Measurements from ENCODE around the gene FAM9A.

FAM9A gene

GRCh38 chrX:8834392-8834791 lies 33.2 kb upstream of the FAM9A start:
- Histone ChIP-seq H3K27me3 (ENCODE audit: control insufficient read depth, insufficient read depth, low read length) (no peaks in the 10 kb centered on the region), H3K36me3 (ENCODE audit: control insufficient read depth, insufficient read depth, low read length) (no peaks in the 10 kb centered on the region), H3K4me1 (ENCODE audit: control insufficient read depth, insufficient read depth, low read length) (no peaks in the 10 kb centered on the region), H3K9me3 (ENCODE audit: control insufficient read depth, insufficient read depth, low read length) (no peaks in the 10 kb centered on the region), H3K4me3 (ENCODE audit: low read depth, low read length) (no peak overlapping the region), H3K9ac (ENCODE audit: low read depth, low read length) (no peak overlapping the region)

- H3K9me3 ChIP-seq (ENCODE audit: control insufficient read depth, insufficient read depth, low read length): no peaks in the 10 kb centered on the region
These were observed 31.6 kb upstream of the FAM9A start for GRCh38 chrX:8832582-8833378.

GRCh38 chrX:8823698-8824097 lies 22.5 kb upstream of the FAM9A start:
- H3K4me3 ChIP-seq (ENCODE audit: low read depth, low read length): no peak overlapping the region

More at GRCh38 chrX:8832582-8833378, 31.6 kb upstream of the FAM9A start:
- Histone ChIP-seq H3K4me1 (ENCODE audit: control insufficient read depth, insufficient read depth, low read length) (no peaks in the 10 kb centered on the region), H3K36me3 (ENCODE audit: control insufficient read depth, insufficient read depth, low read length) (no peaks in the 10 kb centered on the region), H3K9ac (ENCODE audit: low read depth, low read length) (no peak overlapping the region), H3K4me3 (ENCODE audit: low read depth, low read length) (no peak overlapping the region), H3K27me3 (ENCODE audit: control insufficient read depth, insufficient read depth, low read length) (no peaks in the 10 kb centered on the region)

GRCh38 chrX:8822002-8822401 lies 20.8 kb upstream of the FAM9A start:
- Histone ChIP-seq H3K9me3 (ENCODE audit: control insufficient read depth, insufficient read depth, low read length) (no peaks in the 10 kb centered on the region), H3K4me3 (ENCODE audit: low read depth, low read length) (no peak overlapping the region), H3K9ac (ENCODE audit: low read depth, low read length) (no peak overlapping the region)

More at GRCh38 chrX:8823698-8824097, 22.5 kb upstream of the FAM9A start:
- no peak overlapping the region for H3K9ac ChIP-seq (ENCODE audit: low read depth, low read length)
- H3K36me3 ChIP-seq (ENCODE audit: control insufficient read depth, insufficient read depth, low read length): no peaks in the 10 kb centered on the region
- H3K4me1 ChIP-seq (ENCODE audit: control insufficient read depth, insufficient read depth, low read length): no peaks in the 10 kb centered on the region
- no peaks in the 10 kb centered on the region for H3K9me3 ChIP-seq (ENCODE audit: control insufficient read depth, insufficient read depth, low read length)
- H3K27me3 ChIP-seq (ENCODE audit: control insufficient read depth, insufficient read depth, low read length): no peaks in the 10 kb centered on the region

GRCh38 chrX:8820910-8821527 lies 19.8 kb upstream of the FAM9A start:
- Histone ChIP-seq H3K4me1 (ENCODE audit: control insufficient read depth, insufficient read depth, low read length) (no peaks in the 10 kb centered on the region), H3K9me3 (ENCODE audit: control insufficient read depth, insufficient read depth, low read length) (no peaks in the 10 kb centered on the region), H3K9ac (ENCODE audit: low read depth, low read length) (no peak overlapping the region), H3K27me3 (ENCODE audit: control insufficient read depth, insufficient read depth, low read length) (no peaks in the 10 kb centered on the region), H3K4me3 (ENCODE audit: low read depth, low read length) (no peak overlapping the region), H3K36me3 (ENCODE audit: control insufficient read depth, insufficient read depth, low read length) (no peaks in the 10 kb centered on the region)

More at GRCh38 chrX:8822002-8822401, 20.8 kb upstream of the FAM9A start:
- H3K4me1 ChIP-seq (ENCODE audit: control insufficient read depth, insufficient read depth, low read length): no peaks in the 10 kb centered on the region
- H3K36me3 ChIP-seq (ENCODE audit: control insufficient read depth, insufficient read depth, low read length): no peaks in the 10 kb centered on the region
- no peaks in the 10 kb centered on the region for H3K27me3 ChIP-seq (ENCODE audit: control insufficient read depth, insufficient read depth, low read length)

GRCh38 chrX:8815460-8816065 lies 14.4 kb upstream of the FAM9A start:
- H3K4me1 ChIP-seq (ENCODE audit: control insufficient read depth, insufficient read depth, low read length): no peaks in the 10 kb centered on the region
- H3K4me3 ChIP-seq (ENCODE audit: low read depth, low read length): no peak overlapping the region
- no peak overlapping the region for H3K9ac ChIP-seq (ENCODE audit: low read depth, low read length)
- no peaks in the 10 kb centered on the region for H3K27me3 ChIP-seq (ENCODE audit: control insufficient read depth, insufficient read depth, low read length)
- H3K36me3 ChIP-seq (ENCODE audit: control insufficient read depth, insufficient read depth, low read length): no peaks in the 10 kb centered on the region
- no peaks in the 10 kb centered on the region for H3K9me3 ChIP-seq (ENCODE audit: control insufficient read depth, insufficient read depth, low read length)

- H3K4me3 ChIP-seq (ENCODE audit: low read depth, low read length): no peak overlapping the region
- no peak overlapping the region for H3K9ac ChIP-seq (ENCODE audit: low read depth, low read length)
- H3K9me3 ChIP-seq (ENCODE audit: control insufficient read depth, insufficient read depth, low read length): no peaks in the 10 kb centered on the region
- H3K27me3 ChIP-seq (ENCODE audit: control insufficient read depth, insufficient read depth, low read length): no peaks in the 10 kb centered on the region
- no peaks in the 10 kb centered on the region for H3K4me1 ChIP-seq (ENCODE audit: control insufficient read depth, insufficient read depth, low read length)
- no peaks in the 10 kb centered on the region for H3K36me3 ChIP-seq (ENCODE audit: control insufficient read depth, insufficient read depth, low read length)
These were observed 11.9 kb upstream of the FAM9A start for GRCh38 chrX:8813036-8813435.

GRCh38 chrX:8811611-8812010 lies 10.4 kb upstream of the FAM9A start:
- Histone ChIP-seq H3K4me3 (ENCODE audit: low read depth, low read length) (no peak overlapping the region), H3K9ac (ENCODE audit: low read depth, low read length) (no peak overlapping the region), H3K27me3 (ENCODE audit: control insufficient read depth, insufficient read depth, low read length) (no peaks in the 10 kb centered on the region), H3K36me3 (ENCODE audit: control insufficient read depth, insufficient read depth, low read length) (no peaks in the 10 kb centered on the region), H3K4me1 (ENCODE audit: control insufficient read depth, insufficient read depth, low read length) (no peaks in the 10 kb centered on the region), H3K9me3 (ENCODE audit: control insufficient read depth, insufficient read depth, low read length) (no peaks in the 10 kb centered on the region)

- no peaks in the 10 kb centered on the region for H3K4me1 ChIP-seq (ENCODE audit: control insufficient read depth, insufficient read depth, low read length)
- H3K9ac ChIP-seq (ENCODE audit: low read depth, low read length): no peak overlapping the region
- H3K4me3 ChIP-seq (ENCODE audit: low read depth, low read length): no peak overlapping the region
- H3K9me3 ChIP-seq (ENCODE audit: control insufficient read depth, insufficient read depth, low read length): no peaks in the 10 kb centered on the region
- H3K36me3 ChIP-seq (ENCODE audit: control insufficient read depth, insufficient read depth, low read length): no peaks in the 10 kb centered on the region
- H3K27me3 ChIP-seq (ENCODE audit: control insufficient read depth, insufficient read depth, low read length): no peaks in the 10 kb centered on the region
These were observed 7.5 kb upstream of the FAM9A start for GRCh38 chrX:8808661-8809060.

- no peak overlapping the region for H3K9ac ChIP-seq (ENCODE audit: low read depth, low read length)
These were observed 4.8 kb upstream of the FAM9A start for GRCh38 chrX:8805974-8806373.

GRCh38 chrX:8805046-8805445 lies 3.9 kb upstream of the FAM9A start:
- no peaks in the 10 kb centered on the region for H3K9me3 ChIP-seq (ENCODE audit: control insufficient read depth, insufficient read depth, low read length)
- H3K27me3 ChIP-seq (ENCODE audit: control insufficient read depth, insufficient read depth, low read length): no peaks in the 10 kb centered on the region
- no peak overlapping the region for H3K4me3 ChIP-seq (ENCODE audit: low read depth, low read length)
- H3K4me1 ChIP-seq (ENCODE audit: control insufficient read depth, insufficient read depth, low read length): no peaks in the 10 kb centered on the region
- no peaks in the 10 kb centered on the region for H3K36me3 ChIP-seq (ENCODE audit: control insufficient read depth, insufficient read depth, low read length)
- no peak overlapping the region for H3K9ac ChIP-seq (ENCODE audit: low read depth, low read length)

More at GRCh38 chrX:8805974-8806373, 4.8 kb upstream of the FAM9A start:
- no peaks in the 10 kb centered on the region for H3K36me3 ChIP-seq (ENCODE audit: control insufficient read depth, insufficient read depth, low read length)
- H3K4me1 ChIP-seq (ENCODE audit: control insufficient read depth, insufficient read depth, low read length): no peaks in the 10 kb centered on the region
- H3K4me3 ChIP-seq (ENCODE audit: low read depth, low read length): no peak overlapping the region
- no peaks in the 10 kb centered on the region for H3K9me3 ChIP-seq (ENCODE audit: control insufficient read depth, insufficient read depth, low read length)
- no peaks in the 10 kb centered on the region for H3K27me3 ChIP-seq (ENCODE audit: control insufficient read depth, insufficient read depth, low read length)

GRCh38 chrX:8803326-8803725 lies 2.1 kb upstream of the FAM9A start:
- no peak overlapping the region for H3K4me3 ChIP-seq (ENCODE audit: low read depth, low read length)
- no peaks in the 10 kb centered on the region for H3K9me3 ChIP-seq (ENCODE audit: control insufficient read depth, insufficient read depth, low read length)
- H3K9ac ChIP-seq (ENCODE audit: low read depth, low read length): no peak overlapping the region
- no peaks in the 10 kb centered on the region for H3K36me3 ChIP-seq (ENCODE audit: control insufficient read depth, insufficient read depth, low read length)
- H3K4me1 ChIP-seq (ENCODE audit: control insufficient read depth, insufficient read depth, low read length): no peaks in the 10 kb centered on the region
- no peaks in the 10 kb centered on the region for H3K27me3 ChIP-seq (ENCODE audit: control insufficient read depth, insufficient read depth, low read length)

Data from iPS-15b (cell line).